AG09319 (cell line): ENCODE results near the gene C2orf92.

ENCODE experiments used
- DNase-seq: peaks from one replicate; pipeline ENCODE4 v3.0.0-alpha.2; 2010; ENCODE audit warnings: low read depth; ENCODE audit errors: extremely low read depth
- TF ChIP-seq, protein P1 (sequence below): IDR thresholded peaks from 2 replicates; pipeline ENCODE4 v1.5.1; 2011; ENCODE audit warnings: low read depth, mild to moderate bottlenecking, inconsistent platforms, low read length, moderate library complexity

C2orf92 gene

DNA sequence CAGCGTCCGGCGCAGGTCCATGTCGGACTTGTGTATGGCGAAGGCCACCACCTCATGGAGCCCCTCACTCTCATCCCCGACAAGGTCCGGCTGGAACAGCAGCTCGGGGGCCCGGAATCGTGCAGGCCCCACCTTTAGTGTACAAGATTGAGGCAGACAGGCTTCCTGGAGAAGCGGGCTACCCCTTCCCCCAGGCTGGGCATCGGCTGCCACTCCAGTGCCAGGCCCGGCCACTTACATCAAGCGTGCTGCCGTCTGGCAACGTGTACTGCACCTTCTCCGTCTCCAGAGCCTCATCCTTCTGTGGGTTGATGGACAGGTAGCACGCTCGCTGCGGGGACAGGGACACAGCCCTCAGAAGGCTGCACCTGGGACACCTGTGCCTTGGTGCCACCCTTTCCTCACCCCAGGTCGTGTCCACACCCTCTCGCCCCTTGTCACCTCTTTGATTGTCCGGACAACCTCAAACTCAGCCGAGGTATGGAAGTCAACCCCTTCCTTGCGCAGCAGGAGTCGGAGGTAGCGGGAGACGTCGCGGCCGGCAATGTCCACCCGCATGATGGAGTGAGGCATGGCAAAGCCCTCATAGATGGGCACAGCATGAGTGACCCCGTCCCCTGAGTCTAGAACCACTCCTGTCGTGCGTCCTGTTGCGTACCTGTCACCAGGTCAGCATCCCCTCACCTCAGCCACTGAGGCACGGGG is 11.4 kb upstream of the C2orf92 start:
- DNase-seq = no peak
- TF ChIP-seq, protein P1, sequence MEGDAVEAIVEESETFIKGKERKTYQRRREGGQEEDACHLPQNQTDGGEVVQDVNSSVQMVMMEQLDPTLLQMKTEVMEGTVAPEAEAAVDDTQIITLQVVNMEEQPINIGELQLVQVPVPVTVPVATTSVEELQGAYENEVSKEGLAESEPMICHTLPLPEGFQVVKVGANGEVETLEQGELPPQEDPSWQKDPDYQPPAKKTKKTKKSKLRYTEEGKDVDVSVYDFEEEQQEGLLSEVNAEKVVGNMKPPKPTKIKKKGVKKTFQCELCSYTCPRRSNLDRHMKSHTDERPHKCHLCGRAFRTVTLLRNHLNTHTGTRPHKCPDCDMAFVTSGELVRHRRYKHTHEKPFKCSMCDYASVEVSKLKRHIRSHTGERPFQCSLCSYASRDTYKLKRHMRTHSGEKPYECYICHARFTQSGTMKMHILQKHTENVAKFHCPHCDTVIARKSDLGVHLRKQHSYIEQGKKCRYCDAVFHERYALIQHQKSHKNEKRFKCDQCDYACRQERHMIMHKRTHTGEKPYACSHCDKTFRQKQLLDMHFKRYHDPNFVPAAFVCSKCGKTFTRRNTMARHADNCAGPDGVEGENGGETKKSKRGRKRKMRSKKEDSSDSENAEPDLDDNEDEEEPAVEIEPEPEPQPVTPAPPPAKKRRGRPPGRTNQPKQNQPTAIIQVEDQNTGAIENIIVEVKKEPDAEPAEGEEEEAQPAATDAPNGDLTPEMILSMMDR = no peak

DNA sequence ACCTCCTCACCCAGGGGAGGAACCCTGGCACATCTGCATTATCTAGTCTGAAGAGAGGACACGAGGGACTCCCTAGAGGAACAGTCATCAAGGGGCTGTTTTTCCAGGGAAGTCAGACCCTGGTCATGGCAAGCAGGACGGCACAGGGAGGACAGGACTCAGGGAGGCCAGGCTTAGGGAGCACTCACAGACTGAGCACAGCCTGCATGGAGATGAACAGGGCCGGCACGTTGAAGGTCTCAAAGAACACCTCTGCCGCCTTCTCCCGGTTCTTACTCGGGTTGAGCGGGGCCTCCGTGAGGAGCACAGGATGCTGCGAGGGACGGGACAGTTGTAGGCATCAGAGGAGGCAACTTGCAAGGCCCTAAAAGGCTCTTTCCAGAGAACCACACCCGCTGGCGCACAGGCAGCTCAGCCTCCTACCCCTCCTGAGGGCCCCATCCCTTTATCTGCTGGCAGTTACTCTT is 10.8 kb upstream of the C2orf92 start:
- TF ChIP-seq, protein P1 = no peak

DNA sequence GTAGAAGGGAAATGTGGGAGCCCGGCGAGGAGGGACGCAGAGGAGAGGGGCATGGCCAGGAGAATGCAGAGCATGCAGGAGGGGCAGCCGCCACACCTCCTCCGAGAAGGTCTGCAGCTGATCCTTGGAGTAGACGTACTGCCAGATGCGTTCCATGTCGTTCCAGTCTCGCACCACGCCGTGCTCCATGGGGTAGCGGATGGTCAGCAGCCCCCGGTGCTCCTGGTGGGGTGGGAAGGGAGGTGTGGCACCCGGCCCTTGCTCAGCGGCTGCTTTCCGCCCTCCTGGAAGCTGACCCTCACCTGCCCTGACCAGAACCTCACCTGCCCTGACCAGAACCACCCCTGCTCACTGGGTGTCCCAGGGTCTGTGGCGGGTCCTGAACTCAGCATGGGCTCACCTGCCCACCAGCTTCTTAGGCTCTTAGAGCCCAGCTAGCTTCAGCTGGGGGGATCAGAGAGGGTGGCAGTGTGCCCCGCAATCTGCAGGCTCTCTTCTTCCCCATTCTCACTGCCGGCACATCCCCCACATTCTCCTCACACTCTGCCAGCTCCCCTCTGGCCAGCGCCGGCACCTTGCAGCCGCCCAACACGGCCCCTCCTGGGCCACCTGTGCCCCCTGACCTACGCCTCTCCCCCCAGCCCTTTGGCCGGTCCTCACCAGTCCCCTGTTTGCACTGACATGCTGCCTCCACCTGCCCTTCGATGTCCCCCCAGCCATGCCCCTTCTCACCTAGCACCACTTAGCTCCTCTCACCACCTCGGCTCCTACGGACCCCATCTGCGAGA is 10.1 kb upstream of the C2orf92 start:
- no peak for DNase-seq
- TF ChIP-seq, protein P1 = no peak

More for the DNA sequence above, 10.8 kb upstream of the C2orf92 start:
- DNase-seq = no peak

DNA sequence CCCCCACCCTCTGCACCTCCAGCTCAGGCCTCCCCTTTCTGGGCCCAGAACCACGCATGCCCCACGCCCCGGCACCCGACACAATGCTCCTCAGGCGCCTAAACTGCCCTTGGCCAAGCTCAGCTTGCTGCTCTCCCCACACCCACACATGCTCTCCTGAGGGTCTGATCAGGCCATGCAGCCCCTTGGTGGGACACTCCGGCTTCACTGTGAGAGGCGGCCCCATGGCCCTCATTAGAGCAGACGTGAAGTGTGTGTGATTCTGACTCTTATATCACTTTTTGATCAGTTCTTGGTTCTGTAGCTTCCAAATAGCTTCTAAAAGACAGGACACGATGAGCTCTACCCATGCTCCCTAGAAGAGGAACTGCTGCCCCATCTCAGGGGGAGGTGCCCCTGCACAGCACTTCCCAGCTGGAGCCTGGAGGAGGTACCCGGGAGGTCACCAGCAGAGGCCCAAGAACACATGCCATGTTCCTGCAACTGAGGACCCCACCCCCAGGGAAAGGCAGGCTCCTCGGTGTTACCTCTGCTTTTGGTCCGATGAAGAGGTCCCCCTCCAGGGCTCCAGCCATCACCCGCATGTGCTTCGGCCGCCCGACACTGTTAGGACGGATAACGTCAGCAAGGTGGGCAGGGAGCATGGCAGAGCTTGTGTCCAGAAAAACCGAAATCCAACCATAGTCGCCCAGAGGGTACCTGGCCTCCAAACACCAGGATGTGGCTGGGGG is 9.3 kb upstream of the C2orf92 start:
- TF ChIP-seq, protein P1 = no peak
- no peak for DNase-seq

DNA sequence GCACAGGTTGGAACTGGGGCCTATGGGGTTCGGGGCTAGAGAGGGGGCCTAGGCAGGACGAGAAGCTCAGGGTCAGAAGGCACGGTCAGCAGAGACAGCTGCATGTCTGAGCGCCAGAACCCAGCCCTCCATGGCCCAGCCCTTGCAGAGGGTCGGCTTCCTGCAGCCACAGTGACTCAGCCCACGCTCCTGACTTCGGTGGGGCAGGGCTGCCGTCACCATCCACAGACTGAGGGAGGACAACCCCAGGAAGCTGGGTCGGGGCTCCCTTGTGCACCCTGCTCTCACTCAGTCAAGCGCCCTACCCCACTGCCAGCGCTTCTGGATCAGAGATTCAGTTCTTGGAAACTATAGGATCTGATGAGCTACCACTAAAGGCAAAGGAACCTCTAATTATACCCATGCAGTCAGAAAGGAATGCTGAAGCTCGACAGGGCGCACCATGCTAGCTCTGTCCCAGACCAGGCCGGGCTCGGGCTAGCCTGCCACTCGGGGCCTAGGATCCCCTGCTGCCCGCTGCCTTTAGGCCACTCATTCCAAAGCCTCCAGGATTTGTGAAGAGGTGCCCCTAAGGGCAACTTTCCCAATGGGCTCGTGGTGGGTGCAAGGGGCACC is 8.6 kb upstream of the C2orf92 start:
- TF ChIP-seq, protein P1 = no peak

DNA sequence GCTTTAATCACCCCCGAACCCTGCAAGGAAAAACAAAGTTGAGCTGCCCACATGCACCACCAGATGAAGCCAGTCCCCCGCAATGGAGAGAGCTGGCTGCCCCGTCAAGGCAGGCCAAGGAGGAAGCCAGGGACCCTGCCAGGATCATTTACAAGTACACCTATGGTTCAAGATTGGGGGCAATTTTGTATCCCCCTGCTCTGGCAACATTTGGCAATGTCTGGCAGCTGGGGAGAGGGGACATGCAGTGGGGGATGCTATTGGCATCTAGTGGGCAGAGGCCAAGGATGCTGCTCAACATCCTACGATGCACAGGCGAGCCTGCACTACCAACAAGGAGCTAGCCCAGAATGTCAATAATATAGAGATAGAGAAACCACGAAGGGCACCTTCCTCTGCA is 7.6 kb upstream of the C2orf92 start:
- TF ChIP-seq, protein P1 = no peak
- no peak for DNase-seq

More for the DNA sequence above, 8.6 kb upstream of the C2orf92 start:
- no peak for DNase-seq
